ENCODE measurements around the gene FOXE3.

FOXE3 gene

GRCh38 chr1:47435506-47436303 is 19.6 kb downstream of the FOXE3 start:
- no peak for DNase-seq (ENCODE audit: low read depth in 2 of 2)

GRCh38 chr1:47436304-47436978 is 20.4 kb downstream of the FOXE3 start:
- peak; percentile 40 to 55 for DNase-seq (ENCODE audit: low read depth in 2 of 2)

DNA sequence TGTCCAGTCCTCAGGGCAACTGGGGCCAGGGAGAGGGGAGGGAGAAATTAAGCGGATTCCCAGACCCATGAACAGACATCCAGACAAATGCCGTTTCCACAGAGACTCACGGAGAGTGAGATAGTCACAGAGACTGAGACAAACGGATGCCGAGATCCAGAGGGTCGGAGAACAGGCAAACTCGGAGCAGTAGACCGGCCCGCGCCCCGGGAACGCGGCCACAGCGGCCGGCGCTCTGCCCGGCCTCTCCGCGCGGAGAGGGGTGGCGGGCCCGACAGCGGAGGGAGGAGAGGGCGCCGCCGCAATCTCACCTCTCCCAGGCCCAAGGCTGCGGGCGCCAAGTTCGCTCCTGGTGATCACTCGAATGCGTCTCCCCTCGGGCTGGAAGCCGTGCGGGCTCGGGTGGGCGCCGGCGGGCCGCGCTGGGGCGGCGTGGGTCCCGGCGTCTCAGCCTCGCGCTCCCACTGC is 20.9 kb downstream of the FOXE3 start:
- no peak for DNase-seq (ENCODE audit: low read depth in 2 of 2)

- peak; percentile 82 to 85 for DNase-seq (ENCODE audit: low read depth in 2 of 2)
These were observed 21.5 kb downstream of the FOXE3 start, which contains the start of gene FOXD2 for GRCh38 chr1:47437447-47438164. TSS of gene FOXD2 (plus strand) at chr1:47438044. CDS start at chr1:47438136, 92 bp downstream.

DNA sequence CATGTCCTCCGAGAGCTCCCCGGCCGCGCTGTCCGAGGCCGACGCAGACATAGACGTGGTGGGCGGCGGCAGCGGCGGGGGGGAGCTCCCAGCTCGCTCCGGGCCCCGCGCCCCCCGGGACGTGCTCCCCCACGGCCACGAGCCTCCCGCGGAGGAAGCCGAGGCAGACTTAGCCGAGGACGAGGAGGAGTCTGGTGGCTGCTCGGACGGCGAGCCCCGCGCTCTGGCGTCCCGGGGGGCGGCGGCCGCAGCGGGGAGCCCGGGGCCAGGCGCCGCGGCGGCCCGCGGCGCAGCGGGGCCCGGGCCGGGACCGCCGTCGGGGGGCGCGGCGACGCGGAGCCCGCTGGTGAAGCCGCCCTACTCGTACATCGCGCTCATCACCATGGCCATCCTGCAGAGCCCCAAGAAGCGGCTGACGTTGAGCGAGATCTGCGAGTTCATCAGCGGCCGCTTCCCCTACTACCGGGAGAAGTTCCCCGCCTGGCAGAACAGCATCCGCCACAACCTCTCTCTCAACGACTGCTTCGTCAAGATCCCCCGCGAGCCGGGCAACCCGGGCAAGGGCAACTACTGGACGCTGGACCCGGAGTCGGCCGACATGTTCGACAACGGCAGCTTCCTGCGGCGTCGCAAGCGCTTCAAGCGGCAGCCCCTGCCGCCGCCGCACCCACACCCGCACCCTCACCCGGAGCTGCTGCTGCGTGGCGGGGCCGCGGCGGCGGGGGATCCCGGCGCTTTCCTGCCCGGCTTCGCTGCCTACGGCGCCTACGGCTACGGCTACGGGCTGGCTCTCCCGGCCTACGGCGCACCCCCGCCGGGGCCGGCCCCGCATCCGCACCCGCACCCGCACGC is 22.3 kb downstream of the FOXE3 start:
- DNase-seq (ENCODE audit: low read depth in 2 of 2), result no peak

DNA sequence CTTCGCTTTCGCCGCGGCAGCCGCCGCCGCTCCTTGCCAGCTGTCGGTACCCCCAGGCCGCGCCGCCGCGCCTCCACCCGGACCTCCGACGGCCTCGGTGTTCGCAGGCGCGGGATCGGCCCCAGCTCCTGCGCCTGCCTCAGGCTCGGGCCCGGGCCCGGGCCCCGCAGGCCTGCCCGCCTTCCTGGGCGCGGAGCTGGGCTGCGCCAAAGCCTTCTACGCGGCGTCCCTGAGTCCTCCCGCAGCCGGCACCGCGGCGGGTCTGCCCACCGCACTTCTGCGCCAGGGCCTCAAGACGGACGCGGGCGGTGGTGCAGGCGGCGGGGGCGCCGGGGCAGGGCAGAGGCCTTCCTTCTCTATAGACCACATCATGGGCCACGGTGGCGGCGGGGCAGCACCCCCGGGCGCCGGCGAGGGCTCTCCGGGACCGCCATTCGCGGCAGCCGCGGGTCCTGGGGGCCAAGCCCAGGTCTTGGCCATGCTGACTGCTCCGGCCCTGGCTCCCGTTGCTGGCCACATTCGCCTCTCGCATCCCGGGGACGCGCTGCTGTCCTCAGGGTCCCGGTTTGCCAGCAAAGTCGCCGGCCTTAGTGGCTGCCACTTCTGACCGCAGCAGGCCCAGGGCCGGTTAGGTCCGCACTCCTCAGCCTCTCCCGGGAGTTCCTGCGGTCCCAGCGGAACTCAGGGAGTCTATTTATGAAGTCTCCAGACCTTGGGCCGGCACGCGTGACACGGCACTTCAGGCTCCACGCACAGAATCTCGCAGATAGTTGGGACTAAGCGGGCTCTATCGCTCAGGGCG is 23.1 kb downstream of the FOXE3 start:
- DNase-seq (ENCODE audit: low read depth in 2 of 2), result no peak

DNA sequence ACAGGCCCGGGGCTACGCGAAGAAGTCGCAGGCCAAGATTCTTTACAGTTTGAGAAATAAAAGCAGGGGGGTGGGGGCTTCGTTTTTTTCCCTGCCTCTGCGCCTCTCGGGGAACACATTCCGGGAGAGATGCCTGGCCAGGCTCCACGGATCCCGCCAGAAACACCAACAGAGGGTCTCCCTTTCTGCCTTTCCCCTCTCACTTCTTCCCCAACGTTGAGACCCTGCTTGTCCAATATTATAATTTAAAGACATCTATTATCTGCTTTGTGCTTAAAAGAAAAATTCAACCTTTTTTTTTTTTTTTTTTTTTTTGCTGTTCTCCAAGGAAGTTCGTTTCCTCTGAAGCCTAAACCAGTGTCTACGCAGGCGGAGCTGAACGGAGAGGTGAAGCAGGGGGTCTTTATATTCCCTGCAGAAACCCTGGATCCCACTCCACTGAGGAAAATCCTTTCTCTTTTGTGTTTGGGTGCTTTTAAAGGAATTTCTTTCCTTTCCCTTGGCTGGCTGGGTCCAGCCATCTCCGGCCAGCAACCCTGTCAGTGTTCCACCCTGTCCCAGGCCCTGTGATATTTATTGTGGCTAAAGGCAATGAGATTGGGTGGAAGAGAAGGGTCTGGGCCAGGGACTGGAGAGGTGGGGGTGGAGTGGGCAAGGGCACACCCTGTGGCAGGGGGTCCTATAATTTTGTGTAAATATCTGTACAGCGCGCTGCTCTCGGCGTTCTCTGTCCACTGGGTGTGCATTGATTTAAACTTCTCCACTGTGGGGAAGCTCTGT is 23.9 kb downstream of the FOXE3 start:
- DNase-seq (ENCODE audit: low read depth in 2 of 2), result no peak

DNA sequence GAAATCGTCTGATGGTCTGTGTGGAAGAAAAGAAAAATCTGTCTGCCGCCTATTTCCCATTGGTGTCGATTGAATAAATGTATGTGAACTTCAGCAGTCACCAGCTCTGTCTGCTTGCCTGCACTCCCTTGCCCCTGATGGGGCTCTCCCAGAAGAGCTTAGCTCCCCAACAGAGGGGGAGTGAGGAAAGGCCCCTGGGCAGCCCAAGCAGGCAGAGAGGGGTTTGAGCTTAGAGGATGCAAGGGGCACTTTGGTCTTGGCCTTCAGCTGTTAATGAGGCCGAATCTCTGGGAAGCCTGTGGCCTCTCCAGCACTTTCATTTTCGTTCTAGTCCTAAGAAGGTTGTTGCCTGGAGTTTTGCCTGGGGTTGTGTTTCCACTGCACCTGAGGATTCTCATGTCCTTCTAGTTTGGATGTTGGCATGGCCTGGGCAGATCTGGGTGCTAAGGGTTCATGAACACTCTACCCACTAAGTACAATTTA is 24.6 kb downstream of the FOXE3 start:
- DNase-seq (ENCODE audit: low read depth in 2 of 2), result no peak

DNA sequence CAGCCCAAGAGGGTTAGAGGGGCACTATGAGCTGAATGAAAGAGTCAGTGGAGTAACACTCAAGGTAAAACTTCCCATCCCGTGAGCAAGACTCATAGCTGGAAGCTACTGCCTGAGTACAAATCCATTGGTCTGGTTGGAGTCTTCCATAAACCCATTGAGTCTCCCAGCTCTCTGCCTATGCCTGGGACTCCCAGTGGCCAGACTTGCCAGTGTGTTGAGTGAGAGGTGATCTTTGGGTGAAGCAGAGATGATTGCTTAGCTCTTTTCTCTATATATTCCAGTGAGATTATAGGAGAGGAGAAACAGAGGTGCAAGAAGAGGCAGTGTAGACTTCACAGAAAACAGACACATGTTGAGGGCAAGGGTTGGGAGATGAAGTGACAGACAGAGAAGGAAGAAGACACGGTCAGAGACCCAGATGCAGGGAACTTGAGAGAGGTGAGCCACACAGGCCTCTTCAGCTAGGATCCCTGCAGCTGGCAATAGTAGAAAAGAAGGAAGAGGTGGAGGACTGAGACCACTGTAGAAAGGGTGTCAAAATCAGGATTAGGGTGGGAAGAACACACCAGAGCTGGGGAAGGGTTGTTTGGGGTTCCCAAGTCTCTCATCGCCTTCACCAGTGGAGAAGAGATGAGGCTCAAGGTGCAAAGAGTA is 25.5 kb downstream of the FOXE3 start:
- DNase-seq (ENCODE audit: low read depth in 2 of 2), result no peak

- no peak for DNase-seq (ENCODE audit: low read depth in 2 of 2)
These were observed 26.1 kb downstream of the FOXE3 start for GRCh38 chr1:47442202-47442601.

DNA sequence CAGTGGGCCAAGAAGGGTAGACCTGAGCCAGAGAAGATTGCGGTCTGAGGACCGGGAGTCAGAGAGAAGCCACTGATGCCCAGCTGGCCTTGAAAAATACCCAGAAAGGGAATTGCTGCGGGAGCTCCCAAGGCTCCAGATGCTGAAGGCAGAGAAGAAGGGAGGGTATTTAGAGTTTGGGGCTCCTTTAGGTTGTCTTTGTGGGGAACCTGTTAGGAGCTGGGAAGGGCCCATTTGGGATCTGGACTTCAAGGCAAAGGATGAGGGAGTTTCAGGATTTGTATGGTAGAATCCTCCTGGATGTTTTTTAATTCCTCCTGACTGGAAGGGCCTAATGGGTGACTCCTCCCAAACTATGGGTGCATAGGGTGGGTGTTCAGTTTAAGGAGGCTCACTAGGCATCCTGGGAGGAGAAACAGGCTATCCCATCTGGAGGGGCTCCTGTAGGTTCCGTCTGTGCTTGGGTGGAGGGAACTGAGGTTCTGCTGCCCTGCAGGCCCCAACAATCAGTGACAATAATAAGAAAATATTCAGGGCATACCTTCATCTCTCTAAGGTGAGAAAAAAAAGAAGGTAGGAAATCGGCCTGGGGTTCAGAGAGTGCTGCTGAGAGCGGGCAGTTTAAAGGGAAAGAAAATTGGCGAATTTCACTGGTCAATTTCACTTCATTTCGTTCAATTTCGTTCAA is 26.9 kb downstream of the FOXE3 start:
- no peak for DNase-seq (ENCODE audit: low read depth in 2 of 2)

DNA sequence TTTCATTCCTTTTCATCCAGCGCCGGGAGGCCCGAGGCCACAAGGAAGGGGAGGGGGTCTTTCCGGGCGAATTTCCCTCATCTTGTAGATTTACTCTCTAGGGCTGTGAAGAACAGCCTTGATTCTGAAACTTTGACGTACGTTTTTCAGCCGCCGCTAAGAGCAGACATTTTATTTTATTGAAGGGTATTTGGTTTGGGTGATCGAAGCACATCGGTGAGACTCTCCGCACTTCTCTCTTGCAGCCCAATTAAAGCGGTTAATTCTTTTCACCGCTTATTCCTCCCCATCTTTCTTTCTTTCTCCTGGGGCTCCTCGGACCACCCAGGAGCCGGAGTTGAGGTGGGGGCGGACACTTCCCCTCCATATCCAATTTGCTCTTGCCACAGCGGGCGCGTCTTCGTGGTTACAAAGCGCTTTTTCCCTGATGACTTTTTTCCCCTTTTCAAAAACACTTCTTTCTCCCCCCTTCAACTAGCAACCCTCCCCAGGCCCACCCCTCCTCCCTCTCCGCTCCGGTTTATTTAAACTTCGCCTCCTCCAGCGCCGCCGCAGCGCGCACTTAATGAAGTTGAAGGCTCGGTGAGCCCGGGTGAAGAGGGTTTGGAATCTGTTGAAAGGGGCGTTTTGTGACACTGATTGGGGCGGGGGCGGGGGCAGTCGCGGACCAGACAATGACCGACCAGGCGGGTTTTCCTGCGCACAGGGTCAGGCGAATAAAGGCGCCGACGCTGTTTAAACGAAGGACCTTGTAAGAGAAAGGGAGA is 27.6 kb downstream of the FOXE3 start:
- no peak for DNase-seq (ENCODE audit: low read depth in 2 of 2)

DNA sequence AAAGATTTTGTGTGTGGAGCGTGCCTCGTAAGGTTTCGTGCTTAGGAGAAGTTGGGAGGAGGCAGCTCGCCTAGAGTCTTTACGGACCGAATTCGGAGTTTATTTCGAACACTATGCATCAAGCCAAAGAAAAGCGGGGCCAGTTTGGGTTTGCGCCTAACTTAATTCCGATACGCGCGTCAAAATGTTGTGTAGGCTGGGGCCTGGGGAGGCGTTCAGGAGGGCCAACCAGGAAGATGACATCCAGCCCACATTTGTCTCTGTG is 28.1 kb downstream of the FOXE3 start:
- DNase-seq (ENCODE audit: low read depth in 2 of 2), result no peak

DNA sequence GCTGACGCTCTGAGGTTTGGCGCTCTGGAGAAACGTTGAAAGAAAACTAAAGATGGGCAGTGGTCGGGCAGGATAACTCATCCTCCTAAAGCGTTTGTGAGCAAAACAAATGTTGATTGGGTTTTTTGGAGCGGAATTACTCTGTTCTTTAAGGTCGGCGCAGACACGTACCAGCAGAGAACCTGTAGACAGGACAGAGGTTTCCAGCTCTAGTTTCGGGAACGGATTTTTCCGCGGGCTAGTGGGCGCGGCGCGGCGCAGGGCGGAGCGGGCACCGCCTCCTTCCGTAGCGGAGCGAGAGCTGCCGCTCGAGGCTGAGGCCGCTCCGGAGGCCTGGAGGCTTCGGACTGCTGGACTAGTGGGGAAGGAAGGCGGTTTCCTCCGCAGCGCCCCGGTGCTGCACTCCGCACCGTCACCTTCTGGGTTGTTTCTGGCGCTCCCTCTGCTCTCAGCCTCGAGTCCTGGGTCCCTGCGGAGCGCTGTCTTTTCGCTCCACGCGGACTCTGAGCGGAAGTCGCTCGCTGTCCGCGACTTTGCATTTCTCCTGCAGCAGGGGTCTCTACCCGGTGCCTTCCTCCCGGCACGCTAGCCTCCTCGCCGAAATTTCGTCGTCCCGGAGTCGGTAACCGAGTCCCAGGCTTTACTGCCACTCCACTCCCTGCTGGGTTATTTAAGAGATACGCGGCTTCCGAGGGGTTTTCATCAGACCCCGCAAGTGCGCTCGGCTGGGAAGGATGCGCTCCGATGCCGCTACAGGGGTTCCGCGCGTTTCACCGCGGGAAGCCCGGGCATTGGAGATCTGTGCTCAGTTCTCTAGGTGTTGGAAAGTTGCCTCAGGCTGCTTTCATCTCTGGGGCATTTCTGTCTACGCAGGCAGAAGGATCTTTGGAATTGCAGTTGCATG is 28.7 kb downstream of the FOXE3 start:
- no peak for DNase-seq (ENCODE audit: low read depth in 2 of 2)

GRCh38 chr1:47445823-47446550 is 29.9 kb downstream of the FOXE3 start:
- no peak for DNase-seq (ENCODE audit: low read depth in 2 of 2)

DNA sequence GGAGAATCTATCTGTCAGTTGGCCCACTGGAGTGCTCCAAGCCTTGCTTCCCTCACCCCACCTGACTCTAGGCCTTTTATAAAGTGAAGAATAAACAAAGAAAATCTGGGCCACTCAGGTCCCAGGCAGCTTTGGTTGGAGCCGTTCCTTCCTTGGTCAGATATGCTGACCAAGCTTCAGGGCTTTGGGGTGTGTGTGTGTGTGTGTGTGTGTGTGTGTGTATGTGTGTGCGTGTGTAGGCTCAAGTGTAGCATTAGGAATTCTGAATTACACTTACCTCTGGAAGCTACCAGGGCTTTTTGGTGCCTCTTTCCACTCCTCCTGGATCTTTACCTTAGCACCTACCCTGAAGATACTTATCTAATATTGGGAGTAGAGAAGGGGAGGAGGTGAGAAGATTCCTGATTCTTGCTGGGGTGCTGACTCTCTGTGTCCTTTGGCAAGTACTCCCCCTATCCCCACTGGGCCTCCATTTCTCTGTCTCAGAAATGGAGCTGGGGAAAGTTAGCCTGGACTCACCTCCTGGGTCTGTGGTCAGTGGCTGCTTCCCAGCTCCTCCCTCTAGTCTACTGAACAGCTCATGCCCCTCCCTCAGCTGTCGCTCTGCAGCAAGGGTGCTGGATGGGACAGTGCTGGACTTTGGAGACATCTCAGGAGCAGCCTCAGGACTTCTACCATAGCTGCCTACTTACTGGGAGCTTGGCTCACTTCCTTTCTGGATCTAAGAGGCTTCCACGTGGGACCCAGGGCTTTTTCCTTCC is 32.6 kb downstream of the FOXE3 start:
- DNase-seq (ENCODE audit: low read depth in 2 of 2), result no peak
